Fibroblast of upper back skin (primary cell): ENCODE data around the gene TCERG1L.

Experiments
- DNase-seq: peaks from one replicate; pipeline ENCODE4 v3.0.0-alpha.2; 2013

Gene TCERG1L

GRCh38 chr10:131224106-131224505 lies 87.4 kb downstream of the TCERG1L start:
- no peak for DNase-seq

GRCh38 chr10:131223422-131223821 lies 88.1 kb downstream of the TCERG1L start:
- DNase-seq, result no peak

GRCh38 chr10:131222986-131223385 lies 88.5 kb downstream of the TCERG1L start:
- no peak for DNase-seq

- no peak for DNase-seq
Measured at GRCh38 chr10:131221632-131222277, 89.8 kb downstream of the TCERG1L start.

- DNase-seq, result no peak
Measured at GRCh38 chr10:131220601-131221171, 90.8 kb downstream of the TCERG1L start.

GRCh38 chr10:131219955-131220489 lies 91.5 kb downstream of the TCERG1L start:
- DNase-seq, result no peak

- no peak for DNase-seq
Measured at GRCh38 chr10:131219584-131219886, 92.0 kb downstream of the TCERG1L start.

- no peak for DNase-seq
Measured at GRCh38 chr10:131218811-131219583, 92.5 kb downstream of the TCERG1L start.

- DNase-seq, result no peak
Measured at GRCh38 chr10:131216681-131217230, 94.8 kb downstream of the TCERG1L start.

GRCh38 chr10:131215776-131216175 lies 95.7 kb downstream of the TCERG1L start:
- DNase-seq, result no peak

- no peak for DNase-seq
Measured at GRCh38 chr10:131214521-131215244, 96.8 kb downstream of the TCERG1L start.

GRCh38 chr10:131213741-131214505 lies 97.6 kb downstream of the TCERG1L start:
- DNase-seq, result peak; percentile 56

GRCh38 chr10:131212763-131213325 lies 98.7 kb downstream of the TCERG1L start:
- no peak for DNase-seq

GRCh38 chr10:131211965-131212619 lies 99.4 kb downstream of the TCERG1L start:
- DNase-seq, result no peak

- no peak for DNase-seq
Measured at GRCh38 chr10:131211559-131211958, 100.0 kb downstream of the TCERG1L start.

GRCh38 chr10:131211146-131211545 lies 100.4 kb downstream of the TCERG1L start:
- DNase-seq, result no peak

- DNase-seq, result no peak
Measured at GRCh38 chr10:131210181-131210580, 101.3 kb downstream of the TCERG1L start.

GRCh38 chr10:131207584-131208532 lies 103.7 kb downstream of the TCERG1L start:
- DNase-seq, result no peak

- DNase-seq, result no peak
Measured at GRCh38 chr10:131207176-131207575, 104.3 kb downstream of the TCERG1L start.
